Transverse colon (tissue), 4 donors: ENCODE measurements around the gene DEUP1.

Experiments used
- POLR2A ChIP-seq: fragments of 450-650 bp; IDR thresholded peaks from one replicate; pipeline ENCODE4 v1.6.1; 2016; ENCODE audit warnings: antibody characterized with exemption, mild to moderate bottlenecking, moderate library complexity
- POLR2AphosphoS5 ChIP-seq, 3 donors: sonication (generic); formaldehyde crosslinking; IDR thresholded peaks; one replicate each; pipeline ENCODE4 v1.6.1; 2016; ENCODE audit warnings: antibody characterized with exemption in 3 of 3
- TF ChIP-seq, protein P1 (sequence below), 5 experiments: fragments of 200-600 bp in 3 of 5; fragments of 450-650 bp in 2 of 5; sonication (generic) in 3 of 5; IDR thresholded peaks; 1 replicate in 2 of 5; 2 replicates in 3 of 5; pipeline ENCODE4 v1.5.1; 2016 to 2017; ENCODE audit warnings: antibody characterized with exemption in 5 of 5, inconsistent platforms in 3 of 5, mild to moderate bottlenecking in 2 of 5, moderate library complexity in 1 of 5

GRCh38 chr11:93285430-93285829 is 45.1 kb upstream of the DEUP1 start:
- TF ChIP-seq POLR2AphosphoS5 (IDR thresholded peaks at IDR 0.05) (no peak), POLR2A (no peak)
- TF ChIP-seq, protein P1, sequence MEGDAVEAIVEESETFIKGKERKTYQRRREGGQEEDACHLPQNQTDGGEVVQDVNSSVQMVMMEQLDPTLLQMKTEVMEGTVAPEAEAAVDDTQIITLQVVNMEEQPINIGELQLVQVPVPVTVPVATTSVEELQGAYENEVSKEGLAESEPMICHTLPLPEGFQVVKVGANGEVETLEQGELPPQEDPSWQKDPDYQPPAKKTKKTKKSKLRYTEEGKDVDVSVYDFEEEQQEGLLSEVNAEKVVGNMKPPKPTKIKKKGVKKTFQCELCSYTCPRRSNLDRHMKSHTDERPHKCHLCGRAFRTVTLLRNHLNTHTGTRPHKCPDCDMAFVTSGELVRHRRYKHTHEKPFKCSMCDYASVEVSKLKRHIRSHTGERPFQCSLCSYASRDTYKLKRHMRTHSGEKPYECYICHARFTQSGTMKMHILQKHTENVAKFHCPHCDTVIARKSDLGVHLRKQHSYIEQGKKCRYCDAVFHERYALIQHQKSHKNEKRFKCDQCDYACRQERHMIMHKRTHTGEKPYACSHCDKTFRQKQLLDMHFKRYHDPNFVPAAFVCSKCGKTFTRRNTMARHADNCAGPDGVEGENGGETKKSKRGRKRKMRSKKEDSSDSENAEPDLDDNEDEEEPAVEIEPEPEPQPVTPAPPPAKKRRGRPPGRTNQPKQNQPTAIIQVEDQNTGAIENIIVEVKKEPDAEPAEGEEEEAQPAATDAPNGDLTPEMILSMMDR (IDR thresholded peaks at IDR 0.05), result no peak
